ENCODE results near the gene TMBIM1. TPM values are rescaled to one million over a fixed set of nuclear protein-coding genes. Genes with fewer than 3 reads are reported as not detected.

The TMBIM1 gene
- total RNA-seq, 1 experiment from 2014 or later, result 23.5 TPM

DNA sequence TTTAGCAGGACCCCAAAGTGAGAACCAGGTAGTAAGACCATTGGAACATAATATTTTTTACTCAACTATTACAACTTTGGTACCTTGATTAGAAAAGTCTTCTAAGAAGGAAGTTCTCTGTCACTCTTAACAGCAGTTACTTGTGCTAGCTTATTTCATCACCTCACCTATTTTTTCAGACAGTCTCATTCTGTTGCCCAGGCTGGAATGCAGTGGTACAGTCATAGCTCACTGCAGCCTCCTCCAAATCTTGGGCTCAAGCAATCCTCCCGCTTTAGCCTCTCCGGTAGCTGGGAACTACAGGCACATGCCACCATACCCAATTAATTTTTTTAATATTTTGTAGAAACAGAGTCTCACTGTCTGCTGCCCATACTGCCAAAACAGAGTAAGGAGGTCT, 57.3 kb downstream of the TMBIM1 start:
- TF ChIP-seq MXD4 (CRISPR knock-in tag; IDR thresholded peaks at IDR 0.05; ENCODE audit: borderline replicate concordance) (no peak), ZNF416 (CRISPR knock-in tag; IDR thresholded peaks at IDR 0.05) (no peak), E2F1 (CRISPR knock-in tag; IDR thresholded peaks at IDR 0.05) (no peak), RELA (CRISPR knock-in tag; IDR thresholded peaks at IDR 0.05; ENCODE audit: borderline replicate concordance) (no peak), ZMAT4 (CRISPR knock-in tag; IDR thresholded peaks at IDR 0.05) (no peak), NFYB (CRISPR knock-in tag; conservative IDR thresholded peaks at IDR 0.05; ENCODE audit: low read depth) (no peak), USF1 (CRISPR knock-in tag; IDR thresholded peaks at IDR 0.05) (no peak), E2F5 (CRISPR knock-in tag; IDR thresholded peaks at IDR 0.05) (no peak), NR3C1 (CRISPR knock-in tag; conservative IDR thresholded peaks at IDR 0.05; ENCODE audit: low read depth) (no peak), ESRRA (CRISPR knock-in tag; IDR thresholded peaks at IDR 0.05; ENCODE audit: borderline replicate concordance) (no peak), ATF1 (CRISPR knock-in tag; IDR thresholded peaks at IDR 0.05) (no peak), PREB (CRISPR knock-in tag; IDR thresholded peaks at IDR 0.05; ENCODE audit: borderline replicate concordance) (no peak), ETV6 (CRISPR knock-in tag; IDR thresholded peaks at IDR 0.05) (no peak), ZNF138 (CRISPR knock-in tag; conservative IDR thresholded peaks at IDR 0.05) (no peak)
- TF ChIP-seq, protein P1, sequence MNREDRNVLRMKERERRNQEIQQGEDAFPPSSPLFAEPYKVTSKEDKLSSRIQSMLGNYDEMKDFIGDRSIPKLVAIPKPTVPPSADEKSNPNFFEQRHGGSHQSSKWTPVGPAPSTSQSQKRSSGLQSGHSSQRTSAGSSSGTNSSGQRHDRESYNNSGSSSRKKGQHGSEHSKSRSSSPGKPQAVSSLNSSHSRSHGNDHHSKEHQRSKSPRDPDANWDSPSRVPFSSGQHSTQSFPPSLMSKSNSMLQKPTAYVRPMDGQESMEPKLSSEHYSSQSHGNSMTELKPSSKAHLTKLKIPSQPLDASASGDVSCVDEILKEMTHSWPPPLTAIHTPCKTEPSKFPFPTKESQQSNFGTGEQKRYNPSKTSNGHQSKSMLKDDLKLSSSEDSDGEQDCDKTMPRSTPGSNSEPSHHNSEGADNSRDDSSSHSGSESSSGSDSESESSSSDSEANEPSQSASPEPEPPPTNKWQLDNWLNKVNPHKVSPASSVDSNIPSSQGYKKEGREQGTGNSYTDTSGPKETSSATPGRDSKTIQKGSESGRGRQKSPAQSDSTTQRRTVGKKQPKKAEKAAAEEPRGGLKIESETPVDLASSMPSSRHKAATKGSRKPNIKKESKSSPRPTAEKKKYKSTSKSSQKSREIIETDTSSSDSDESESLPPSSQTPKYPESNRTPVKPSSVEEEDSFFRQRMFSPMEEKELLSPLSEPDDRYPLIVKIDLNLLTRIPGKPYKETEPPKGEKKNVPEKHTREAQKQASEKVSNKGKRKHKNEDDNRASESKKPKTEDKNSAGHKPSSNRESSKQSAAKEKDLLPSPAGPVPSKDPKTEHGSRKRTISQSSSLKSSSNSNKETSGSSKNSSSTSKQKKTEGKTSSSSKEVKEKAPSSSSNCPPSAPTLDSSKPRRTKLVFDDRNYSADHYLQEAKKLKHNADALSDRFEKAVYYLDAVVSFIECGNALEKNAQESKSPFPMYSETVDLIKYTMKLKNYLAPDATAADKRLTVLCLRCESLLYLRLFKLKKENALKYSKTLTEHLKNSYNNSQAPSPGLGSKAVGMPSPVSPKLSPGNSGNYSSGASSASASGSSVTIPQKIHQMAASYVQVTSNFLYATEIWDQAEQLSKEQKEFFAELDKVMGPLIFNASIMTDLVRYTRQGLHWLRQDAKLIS (CRISPR knock-in tag; IDR thresholded peaks at IDR 0.05; ENCODE audit: borderline replicate concordance), result no peak
- TF ChIP-seq, protein P2, sequence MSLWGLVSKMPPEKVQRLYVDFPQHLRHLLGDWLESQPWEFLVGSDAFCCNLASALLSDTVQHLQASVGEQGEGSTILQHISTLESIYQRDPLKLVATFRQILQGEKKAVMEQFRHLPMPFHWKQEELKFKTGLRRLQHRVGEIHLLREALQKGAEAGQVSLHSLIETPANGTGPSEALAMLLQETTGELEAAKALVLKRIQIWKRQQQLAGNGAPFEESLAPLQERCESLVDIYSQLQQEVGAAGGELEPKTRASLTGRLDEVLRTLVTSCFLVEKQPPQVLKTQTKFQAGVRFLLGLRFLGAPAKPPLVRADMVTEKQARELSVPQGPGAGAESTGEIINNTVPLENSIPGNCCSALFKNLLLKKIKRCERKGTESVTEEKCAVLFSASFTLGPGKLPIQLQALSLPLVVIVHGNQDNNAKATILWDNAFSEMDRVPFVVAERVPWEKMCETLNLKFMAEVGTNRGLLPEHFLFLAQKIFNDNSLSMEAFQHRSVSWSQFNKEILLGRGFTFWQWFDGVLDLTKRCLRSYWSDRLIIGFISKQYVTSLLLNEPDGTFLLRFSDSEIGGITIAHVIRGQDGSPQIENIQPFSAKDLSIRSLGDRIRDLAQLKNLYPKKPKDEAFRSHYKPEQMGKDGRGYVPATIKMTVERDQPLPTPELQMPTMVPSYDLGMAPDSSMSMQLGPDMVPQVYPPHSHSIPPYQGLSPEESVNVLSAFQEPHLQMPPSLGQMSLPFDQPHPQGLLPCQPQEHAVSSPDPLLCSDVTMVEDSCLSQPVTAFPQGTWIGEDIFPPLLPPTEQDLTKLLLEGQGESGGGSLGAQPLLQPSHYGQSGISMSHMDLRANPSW (CRISPR knock-in tag; conservative IDR thresholded peaks at IDR 0.05; ENCODE audit: low read depth), result no peak
- TF ChIP-seq, protein P3, sequence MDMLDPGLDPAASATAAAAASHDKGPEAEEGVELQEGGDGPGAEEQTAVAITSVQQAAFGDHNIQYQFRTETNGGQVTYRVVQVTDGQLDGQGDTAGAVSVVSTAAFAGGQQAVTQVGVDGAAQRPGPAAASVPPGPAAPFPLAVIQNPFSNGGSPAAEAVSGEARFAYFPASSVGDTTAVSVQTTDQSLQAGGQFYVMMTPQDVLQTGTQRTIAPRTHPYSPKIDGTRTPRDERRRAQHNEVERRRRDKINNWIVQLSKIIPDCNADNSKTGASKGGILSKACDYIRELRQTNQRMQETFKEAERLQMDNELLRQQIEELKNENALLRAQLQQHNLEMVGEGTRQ (CRISPR knock-in tag; IDR thresholded peaks at IDR 0.05), result no peak
- TF ChIP-seq, protein P4, sequence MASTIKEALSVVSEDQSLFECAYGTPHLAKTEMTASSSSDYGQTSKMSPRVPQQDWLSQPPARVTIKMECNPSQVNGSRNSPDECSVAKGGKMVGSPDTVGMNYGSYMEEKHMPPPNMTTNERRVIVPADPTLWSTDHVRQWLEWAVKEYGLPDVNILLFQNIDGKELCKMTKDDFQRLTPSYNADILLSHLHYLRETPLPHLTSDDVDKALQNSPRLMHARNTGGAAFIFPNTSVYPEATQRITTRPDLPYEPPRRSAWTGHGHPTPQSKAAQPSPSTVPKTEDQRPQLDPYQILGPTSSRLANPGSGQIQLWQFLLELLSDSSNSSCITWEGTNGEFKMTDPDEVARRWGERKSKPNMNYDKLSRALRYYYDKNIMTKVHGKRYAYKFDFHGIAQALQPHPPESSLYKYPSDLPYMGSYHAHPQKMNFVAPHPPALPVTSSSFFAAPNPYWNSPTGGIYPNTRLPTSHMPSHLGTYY (CRISPR knock-in tag; IDR thresholded peaks at IDR 0.05), result no peak
- Mint-ChIP-seq H3K9me3 (peaks cover 7% of the 10 kb centered on the region), H3K4me1 (no peaks in the 10 kb centered on the region), H3K4me3 (no peak overlapping the region), H3K36me3 (peaks cover 78% of the 10 kb centered on the region), H3K27me3 (ENCODE audit: low read depth) (no peaks in the 10 kb centered on the region), H3K27ac (no peak overlapping the region)
- POLR2A ChIA-PET, result no interaction called here
- no peak for ATAC-seq
- CTCF ChIA-PET, result no interaction called here
- DNase-seq (ENCODE audit: low spot score), result no peak

Measured in WTC11 (cell line).